Measurements from ENCODE around the gene HUNK.

- TF ChIP-seq, protein P1, sequence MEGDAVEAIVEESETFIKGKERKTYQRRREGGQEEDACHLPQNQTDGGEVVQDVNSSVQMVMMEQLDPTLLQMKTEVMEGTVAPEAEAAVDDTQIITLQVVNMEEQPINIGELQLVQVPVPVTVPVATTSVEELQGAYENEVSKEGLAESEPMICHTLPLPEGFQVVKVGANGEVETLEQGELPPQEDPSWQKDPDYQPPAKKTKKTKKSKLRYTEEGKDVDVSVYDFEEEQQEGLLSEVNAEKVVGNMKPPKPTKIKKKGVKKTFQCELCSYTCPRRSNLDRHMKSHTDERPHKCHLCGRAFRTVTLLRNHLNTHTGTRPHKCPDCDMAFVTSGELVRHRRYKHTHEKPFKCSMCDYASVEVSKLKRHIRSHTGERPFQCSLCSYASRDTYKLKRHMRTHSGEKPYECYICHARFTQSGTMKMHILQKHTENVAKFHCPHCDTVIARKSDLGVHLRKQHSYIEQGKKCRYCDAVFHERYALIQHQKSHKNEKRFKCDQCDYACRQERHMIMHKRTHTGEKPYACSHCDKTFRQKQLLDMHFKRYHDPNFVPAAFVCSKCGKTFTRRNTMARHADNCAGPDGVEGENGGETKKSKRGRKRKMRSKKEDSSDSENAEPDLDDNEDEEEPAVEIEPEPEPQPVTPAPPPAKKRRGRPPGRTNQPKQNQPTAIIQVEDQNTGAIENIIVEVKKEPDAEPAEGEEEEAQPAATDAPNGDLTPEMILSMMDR (IDR thresholded peaks at IDR 0.05; ENCODE audit: insufficient read depth, low read depth, low read length): no peak
- no peak for TF ChIP-seq EZH2 (IDR thresholded peaks at IDR 0.05; ENCODE audit: insufficient read depth, low read length)
Observed at GRCh38 chr21:31972622-31973021, 99.8 kb downstream of the HUNK start.

Measured in astrocyte (in vitro differentiated cells and primary cell).